ENCODE data around the gene STK17A.
"Not testable (repeated sequence)": the region's sequence is repeated elsewhere in the genome, so short reads cannot be mapped to it uniquely, and the experiment has no call there.

The STK17A gene

GRCh38 chr7:43576241-43576640 is 6.7 kb upstream of the STK17A start:
- H3K4me3 ChIP-seq (ENCODE audit: low read depth, low read length): no peak overlapping the region
- in situ Hi-C loops (cut with HindIII; ENCODE audit: low sequenced_read_pairs): no loop called here
- DNase-seq (ENCODE audit: low read depth, low spot score): no peak
- TF ChIP-seq CTCF (IDR thresholded peaks at IDR 0.05; ENCODE audit: low read depth, low read length): no peak

- DNase-seq (ENCODE audit: low read depth, low spot score): no peak
- no peak overlapping the region for H3K4me3 ChIP-seq (ENCODE audit: low read depth, low read length)
- no peak for TF ChIP-seq CTCF (IDR thresholded peaks at IDR 0.05; ENCODE audit: low read depth, low read length)
- in situ Hi-C loops (cut with HindIII; ENCODE audit: low sequenced_read_pairs): no loop called here
Measured at GRCh38 chr7:43577485-43577951, 5.4 kb upstream of the STK17A start.

GRCh38 chr7:43583424-43584194 is 701 bp downstream of the STK17A start:
- in situ Hi-C loops (cut with HindIII; ENCODE audit: low sequenced_read_pairs): no loop called here
- peak; percentile 48 for DNase-seq (ENCODE audit: low read depth, low spot score)
- TF ChIP-seq CTCF (IDR thresholded peaks at IDR 0.05; ENCODE audit: low read depth, low read length): peak; percentile 16
- H3K4me3 ChIP-seq (ENCODE audit: low read depth, low read length): peak overlapping the region; percentile 94

GRCh38 chr7:43584195-43584586 is 1.3 kb downstream of the STK17A start:
- TF ChIP-seq CTCF (IDR thresholded peaks at IDR 0.05; ENCODE audit: low read depth, low read length): no peak
- DNase-seq (ENCODE audit: low read depth, low spot score): peak; percentile 62
- H3K4me3 ChIP-seq (ENCODE audit: low read depth, low read length): peak overlapping the region; percentile 94
- in situ Hi-C loops (cut with HindIII; ENCODE audit: low sequenced_read_pairs): no loop called here

- DNase-seq (ENCODE audit: low read depth, low spot score); in situ Hi-C loops (cut with HindIII; ENCODE audit: low sequenced_read_pairs): not testable (repeated sequence)
- peak overlapping the region; percentile 94 for H3K4me3 ChIP-seq (ENCODE audit: low read depth, low read length)
Measured at GRCh38 chr7:43584733-43585132, 1.8 kb downstream of the STK17A start.

- TF ChIP-seq CTCF (IDR thresholded peaks at IDR 0.05; ENCODE audit: low read depth, low read length): no peak
- in situ Hi-C loops (cut with HindIII; ENCODE audit: low sequenced_read_pairs): no loop called here
- H3K4me3 ChIP-seq (ENCODE audit: low read depth, low read length): peak overlapping the region; percentile 94
- peak; percentile 70 for DNase-seq (ENCODE audit: low read depth, low spot score)
Measured at GRCh38 chr7:43585562-43585961, 2.7 kb downstream of the STK17A start.

- peak; percentile 64 for DNase-seq (ENCODE audit: low read depth, low spot score)
- no peak for TF ChIP-seq CTCF (IDR thresholded peaks at IDR 0.05; ENCODE audit: low read depth, low read length)
- in situ Hi-C loops (cut with HindIII; ENCODE audit: low sequenced_read_pairs): no loop called here
- peak overlapping the region; percentile 94 for H3K4me3 ChIP-seq (ENCODE audit: low read depth, low read length)
Measured at GRCh38 chr7:43586251-43586900, 3.5 kb downstream of the STK17A start.
